Measurements from ENCODE around the gene APMAP. TPM values are rescaled to one million over a fixed set of nuclear protein-coding genes. Genes with fewer than 3 reads are reported as not detected.

Gene APMAP
- total and polyA plus RNA-seq, 2 of the 13 experiments (the other 11 are each of a cell fraction or from before 2014, with no cell fraction given) = 168 to 214 TPM

GRCh38 chr20:24949756-24950127 is 42.8 kb downstream of the APMAP start (continued):
- TF ChIP-seq ZBTB44 (CRISPR knock-in tag; IDR thresholded peaks at IDR 0.05) = no peak

GRCh38 chr20:24948939-24949679 is 43.4 kb downstream of the APMAP start, which contains the start of gene CST7:
Gene CST7, plus strand, starts transcription at chr20:24949269. Its CDS starts 237 bp downstream, at chr20:24949506.
- ChIA-PET POLR2A (no interaction called here), CTCF (ENCODE audit: low intra/inter-chr PET ratio, low total read pairs) (no interaction called here)
- Histone ChIP-seq H3K4me3 (replicated peaks in 1 of 3; ENCODE audit: insufficient read depth in 1 of 3, low read depth in 2 of 3, low read length in 3 of 3) (no peak within 1 kb of the TSS), H3K79me2 (ENCODE audit: insufficient read depth, low read length) (no peaks in the 10 kb centered on the region), H3K4me2 (ENCODE audit: low read depth, low read length) (no peak within 1 kb of the TSS), H3K9ac (ENCODE audit: insufficient read depth, low read depth, low read length) (no peak within 1 kb of the TSS), H3K27ac (ENCODE audit: extremely low read length, insufficient read depth, low read length) (no peak within 1 kb of the TSS), H2AFZ (ENCODE audit: low read length) (no peak within 1 kb of the TSS), H4K20me1 (ENCODE audit: insufficient read depth, low read length) (no peaks in the 10 kb centered on the region; the same call in 1 of the 2 replicates), H3K27me3 (ENCODE audit: control insufficient read depth in 1 of 2, insufficient read depth in 2 of 2, low read length in 2 of 2) (peaks cover 7 to 12% of the 10 kb centered on the region in 2 experiments), H3K9me3 (ENCODE audit: low read length) (no peaks in the 10 kb centered on the region), H3K4me1 (ENCODE audit: insufficient read depth, low read length) (0 out of 2 replicates have a peak, but pooled peaks cover 5% of the 10 kb centered on the region), H3K36me3 (replicated peaks in 1 of 2; ENCODE audit: control insufficient read depth in 1 of 2, insufficient read depth in 2 of 2, low read length in 2 of 2) (no peaks in the 10 kb centered on the region)
- intact Hi-C loops (cut with micrococcal nuclease; ENCODE audit: unreplicated experiment) (no loop called here), in situ Hi-C loops (cut with HindIII; ENCODE audit: extremely low pct_ligation_motif_present, low pct_unique_long_range_greater_than_20kb) (no loop called here)
- FAIRE-seq (no peak), DNase-seq (ENCODE audit: low spot score) (no peak), ATAC-seq (peak; percentile 10)
- BruUV-seq (replicated peaks) = no TSS peak
- 37% methylated on average over 18 of the region's 20 CpGs for WGBS (ENCODE audit: low lambda C conversion rate)
- TF ChIP-seq UBTF (CRISPR knock-in tag; IDR thresholded peaks at IDR 0.05) = no peak
- no peak for TF ChIP-seq ZNF558 (CRISPR knock-in tag; IDR thresholded peaks at IDR 0.05; ENCODE audit: borderline replicate concordance)
- no peak for TF ChIP-seq ZNF761 (CRISPR knock-in tag; conservative IDR thresholded peaks at IDR 0.05)
- TF ChIP-seq GZF1 (CRISPR knock-in tag; IDR thresholded peaks at IDR 0.05) = no peak
- no peak for TF ChIP-seq HMGA1 (CRISPR knock-in tag; conservative IDR thresholded peaks at IDR 0.05)
- no peak for TF ChIP-seq ELF4 (CRISPR knock-in tag; IDR thresholded peaks at IDR 0.05; ENCODE audit: borderline replicate concordance)
- no peak for TF ChIP-seq RERE (CRISPR knock-in tag; IDR thresholded peaks at IDR 0.05; ENCODE audit: low read depth)
- no peak for TF ChIP-seq ARID2 (CRISPR knock-in tag; IDR thresholded peaks at IDR 0.05; ENCODE audit: borderline replicate concordance)
- TF ChIP-seq ZNF737 (CRISPR knock-in tag; IDR thresholded peaks at IDR 0.05; ENCODE audit: borderline replicate concordance) = no peak
- no peak for TF ChIP-seq ZNF83 (CRISPR knock-in tag; IDR thresholded peaks at IDR 0.05; ENCODE audit: borderline replicate concordance)
- TF ChIP-seq HOXA3 (CRISPR knock-in tag; IDR thresholded peaks at IDR 0.05) = no peak
- no peak for TF ChIP-seq ZNF619 (CRISPR knock-in tag; IDR thresholded peaks at IDR 0.05)

All from HepG2 (cell line).